Measurements from ENCODE around the gene CSAD. TPM values are rescaled to one million over a fixed set of nuclear protein-coding genes. Genes with fewer than 3 reads are reported as not detected.

CSAD gene, protein sequence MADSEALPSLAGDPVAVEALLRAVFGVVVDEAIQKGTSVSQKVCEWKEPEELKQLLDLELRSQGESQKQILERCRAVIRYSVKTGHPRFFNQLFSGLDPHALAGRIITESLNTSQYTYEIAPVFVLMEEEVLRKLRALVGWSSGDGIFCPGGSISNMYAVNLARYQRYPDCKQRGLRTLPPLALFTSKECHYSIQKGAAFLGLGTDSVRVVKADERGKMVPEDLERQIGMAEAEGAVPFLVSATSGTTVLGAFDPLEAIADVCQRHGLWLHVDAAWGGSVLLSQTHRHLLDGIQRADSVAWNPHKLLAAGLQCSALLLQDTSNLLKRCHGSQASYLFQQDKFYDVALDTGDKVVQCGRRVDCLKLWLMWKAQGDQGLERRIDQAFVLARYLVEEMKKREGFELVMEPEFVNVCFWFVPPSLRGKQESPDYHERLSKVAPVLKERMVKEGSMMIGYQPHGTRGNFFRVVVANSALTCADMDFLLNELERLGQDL
- total RNA-seq (2014; rRNA removed; shearing (Covaris generic)) = 0.66 and 2.8 TPM in 2 replicates

DNA sequence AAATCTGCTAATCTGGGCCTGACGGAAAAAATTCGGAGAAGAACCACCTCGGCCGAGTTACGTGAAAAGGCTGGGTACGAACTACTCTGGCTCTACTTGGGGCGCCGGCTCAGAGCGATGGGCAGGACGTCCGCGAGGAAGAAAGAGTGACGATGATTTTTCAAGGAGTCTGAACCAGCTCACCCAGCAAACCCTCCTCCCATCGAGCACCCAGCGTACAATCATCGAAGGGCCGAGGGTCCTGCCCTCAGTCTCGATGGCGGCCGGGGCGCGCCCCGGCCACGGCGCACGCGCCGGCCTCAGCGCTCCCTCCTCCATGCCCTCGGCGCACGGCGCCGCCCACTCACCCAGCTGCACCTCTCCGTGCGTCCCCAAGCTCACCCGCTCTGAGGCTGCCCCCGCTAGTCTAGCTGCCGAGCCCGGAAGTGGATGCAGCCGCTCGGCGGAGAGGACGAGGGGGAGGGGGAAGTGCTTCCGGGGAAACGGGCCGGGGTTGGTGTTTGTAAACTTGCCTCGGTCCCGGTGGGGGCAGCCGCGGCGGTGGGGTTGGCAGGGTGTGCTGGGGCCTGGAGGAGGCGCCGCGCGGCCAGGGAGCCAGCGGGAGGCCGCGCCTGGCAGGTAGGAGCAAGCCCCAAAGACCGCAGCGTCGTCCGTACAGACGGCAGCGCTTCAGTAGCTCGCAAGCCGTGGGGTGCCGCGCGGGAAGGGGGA lies at the start of gene CSAD, which contains the start of gene ZNF740:
Gene CSAD (minus strand): TSS at position 706 of the 711 bp plus-strand sequence. CDS start 7,455 bp downstream, outside the sequence.
Gene ZNF740 (plus strand): TSS at position 503 of the 711 bp plus-strand sequence. CDS start 1,262 bp downstream, outside the sequence.
- peak; percentile 98 for DNase-seq (ENCODE audit: low spot score)

DNA sequence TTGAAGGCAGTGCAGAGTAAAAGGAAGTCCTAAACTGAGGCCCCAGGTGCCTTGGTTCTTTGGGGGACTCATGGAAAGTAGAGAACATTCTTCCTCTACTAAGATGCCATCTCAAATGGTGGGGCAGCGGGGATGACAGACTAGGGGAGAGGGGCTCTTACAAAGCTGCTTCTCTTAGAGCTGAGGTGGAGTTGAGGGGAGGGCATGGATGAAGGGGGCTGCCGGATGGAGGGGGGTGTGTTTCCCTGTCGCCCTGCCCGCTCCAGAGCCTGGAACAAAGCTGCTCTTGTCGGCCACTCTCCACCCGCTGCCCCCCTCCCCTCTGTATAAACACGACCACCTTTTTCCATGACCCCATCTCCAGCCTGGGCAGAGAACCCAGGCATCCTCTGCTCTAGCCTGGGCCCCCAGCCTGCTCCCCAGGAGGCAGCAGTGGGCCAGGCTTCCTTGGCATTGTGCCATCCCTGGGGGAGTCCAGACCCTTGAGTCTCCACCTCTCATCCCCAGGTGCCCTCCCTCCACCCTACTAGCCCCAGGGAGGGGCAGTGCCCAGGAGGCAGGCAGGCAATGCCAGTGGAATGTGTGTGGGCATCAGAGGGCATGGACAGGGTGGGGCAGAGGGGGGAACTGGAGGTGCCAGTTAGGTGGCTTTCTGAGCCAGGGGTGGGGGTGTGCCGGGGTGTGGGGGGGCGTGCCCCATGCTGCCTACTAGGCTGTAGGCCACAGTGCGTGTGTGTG lies 49.6 kb upstream of the CSAD start:
- DNase-seq (ENCODE audit: low spot score) = no peak

DNA sequence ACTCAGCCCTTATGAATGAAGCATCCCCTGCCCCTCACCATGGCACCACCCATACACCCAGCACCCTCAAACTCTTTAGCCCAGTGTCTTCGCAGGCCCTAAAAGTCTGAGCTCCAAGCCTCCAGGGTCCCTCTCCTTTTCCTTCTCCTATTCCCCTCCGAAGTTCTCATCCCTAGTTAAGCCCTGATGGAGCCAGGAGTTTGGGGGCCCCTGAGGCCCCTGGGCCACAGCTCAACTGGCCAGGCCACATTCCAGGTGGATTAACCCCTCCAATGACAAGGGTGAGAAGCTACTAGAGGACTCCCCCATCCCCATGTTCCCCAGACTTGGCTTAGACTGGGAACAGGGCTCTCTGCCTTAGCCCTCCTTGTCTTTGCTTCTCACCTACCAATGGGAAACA lies 48.7 kb upstream of the CSAD start:
- DNase-seq (ENCODE audit: low spot score) = no peak

DNA sequence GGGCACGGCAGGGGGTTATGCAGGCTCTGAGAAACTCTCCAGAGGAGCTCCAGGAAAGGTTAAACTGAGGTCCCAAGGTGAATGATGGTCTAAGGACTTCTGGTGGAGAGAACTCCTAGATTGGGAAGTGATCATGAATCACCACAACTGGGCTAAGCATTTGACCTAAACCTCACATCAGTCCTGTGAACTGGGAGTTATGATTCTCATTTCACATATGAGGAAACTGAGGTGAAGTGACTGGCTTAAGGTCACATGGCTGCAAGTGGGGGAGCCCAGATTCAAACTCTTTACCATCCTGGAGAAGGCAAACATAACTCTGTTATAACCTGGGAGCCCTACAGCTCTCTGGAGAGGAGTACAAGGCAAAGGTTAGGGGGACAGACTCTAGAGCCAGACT lies 47.1 kb upstream of the CSAD start:
- DNase-seq (ENCODE audit: low spot score) = no peak

DNA sequence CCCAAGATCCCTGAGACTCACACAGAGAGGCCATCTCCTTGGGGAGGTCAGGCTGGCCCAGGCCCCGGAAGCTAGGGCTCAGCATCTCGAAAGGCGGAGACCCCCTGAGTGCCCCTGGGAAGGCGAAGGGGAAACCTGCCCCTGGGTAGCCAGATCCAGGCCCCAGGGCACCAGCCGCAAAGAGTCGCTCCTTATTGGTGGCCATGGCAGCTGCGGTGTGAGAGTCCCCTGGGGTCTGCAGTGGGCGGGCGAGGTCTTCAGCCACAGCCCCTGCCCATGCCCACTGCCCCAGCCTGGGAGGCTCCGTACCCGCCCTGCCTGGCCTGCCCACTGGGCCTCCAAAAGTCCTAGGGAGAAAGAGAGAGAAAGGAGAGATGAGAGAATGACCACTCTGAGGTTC lies 46.6 kb upstream of the CSAD start:
- no peak for DNase-seq (ENCODE audit: low spot score)

DNA sequence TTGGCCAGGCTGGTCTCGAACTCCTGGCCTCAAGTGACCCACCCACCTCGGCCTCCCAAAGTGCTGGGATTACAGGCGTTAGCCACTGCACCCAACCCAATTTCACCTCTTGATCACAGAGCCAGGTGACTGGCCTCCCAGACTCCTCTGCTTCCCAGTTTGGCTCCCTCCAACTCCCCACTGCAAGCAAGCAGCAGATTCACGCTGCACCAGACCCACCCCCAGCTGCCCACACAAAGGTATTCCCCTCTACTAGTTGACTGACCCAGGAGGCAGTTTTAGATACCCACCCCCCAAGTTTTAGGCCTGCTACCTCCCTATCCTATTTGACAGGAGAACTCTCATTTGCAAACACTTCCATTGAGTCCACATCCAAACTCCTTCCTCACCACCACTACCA lies 46.1 kb upstream of the CSAD start:
- no peak for DNase-seq (ENCODE audit: low spot score)

DNA sequence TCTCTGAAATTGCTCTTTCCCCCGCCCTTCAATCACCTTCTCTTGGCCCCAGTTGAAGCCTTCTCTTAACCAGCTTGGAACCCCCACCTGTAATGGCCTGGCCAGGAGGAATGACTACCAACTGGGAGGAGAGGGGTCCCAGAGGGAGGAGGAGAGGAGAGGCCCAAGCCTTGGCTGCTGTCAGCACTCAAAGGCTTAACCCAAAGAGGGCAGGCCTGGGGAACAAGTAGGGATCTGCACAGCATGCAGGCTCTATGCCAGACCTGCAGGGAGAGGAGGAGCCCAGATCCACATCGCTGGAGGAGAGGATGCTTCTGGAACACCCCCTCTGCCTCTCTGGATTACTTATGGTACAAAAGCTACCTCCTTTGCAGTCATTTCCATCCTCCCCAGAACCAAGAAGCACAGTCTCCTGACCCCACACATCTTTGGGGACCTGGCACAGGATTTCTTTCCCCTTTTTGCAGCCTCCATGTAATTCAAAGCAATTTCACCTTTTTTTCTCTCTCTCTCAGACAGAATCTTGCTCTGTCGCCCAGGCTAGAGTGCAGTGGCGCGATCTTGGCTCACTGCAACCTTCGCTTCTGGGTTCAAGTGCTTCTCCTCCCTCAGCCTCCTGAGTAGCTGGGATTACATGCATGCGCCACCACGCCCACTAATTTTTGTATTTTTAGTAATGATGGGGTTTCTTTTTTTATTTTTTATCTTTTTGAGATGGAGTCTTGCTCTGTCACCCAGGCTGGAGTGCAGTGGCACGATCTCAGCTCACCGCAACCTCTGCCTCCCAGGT lies 45.1 kb upstream of the CSAD start:
- no peak for DNase-seq (ENCODE audit: low spot score)

DNA sequence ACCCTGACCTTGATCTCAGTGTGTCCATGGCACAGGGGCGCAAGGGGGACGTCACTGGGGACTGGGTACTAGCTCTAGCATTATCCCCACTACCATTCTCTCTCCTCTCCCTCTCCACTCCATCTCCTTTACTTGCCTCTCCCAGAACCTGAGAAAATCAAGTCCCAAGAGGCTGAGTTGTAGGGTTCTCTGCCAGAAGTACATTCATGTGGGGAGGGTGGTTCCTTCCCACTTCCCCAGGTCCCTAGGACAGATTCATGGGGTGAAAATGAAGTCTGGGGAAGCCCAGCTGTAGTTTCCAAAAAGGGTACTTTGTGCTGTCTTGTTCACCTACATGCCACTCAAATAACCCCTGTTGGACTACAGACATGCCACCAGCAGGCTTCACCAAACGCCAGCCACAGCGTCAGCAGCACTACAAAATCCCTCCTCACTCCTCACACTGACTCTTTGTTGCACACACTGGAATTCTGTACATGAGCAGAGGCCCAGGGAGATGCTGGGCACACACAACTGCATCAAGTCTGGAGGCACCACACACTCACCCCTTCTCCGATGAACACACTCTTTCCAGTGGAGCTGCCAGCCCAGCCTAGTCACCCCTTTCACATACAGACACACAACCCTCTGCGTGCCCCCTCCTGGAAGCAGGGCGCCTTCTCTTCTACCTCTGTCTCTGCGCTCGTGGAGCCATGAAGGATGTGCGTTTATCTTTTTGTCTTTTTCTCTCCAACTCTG lies 44.3 kb upstream of the CSAD start:
- no peak for DNase-seq (ENCODE audit: low spot score)

DNA sequence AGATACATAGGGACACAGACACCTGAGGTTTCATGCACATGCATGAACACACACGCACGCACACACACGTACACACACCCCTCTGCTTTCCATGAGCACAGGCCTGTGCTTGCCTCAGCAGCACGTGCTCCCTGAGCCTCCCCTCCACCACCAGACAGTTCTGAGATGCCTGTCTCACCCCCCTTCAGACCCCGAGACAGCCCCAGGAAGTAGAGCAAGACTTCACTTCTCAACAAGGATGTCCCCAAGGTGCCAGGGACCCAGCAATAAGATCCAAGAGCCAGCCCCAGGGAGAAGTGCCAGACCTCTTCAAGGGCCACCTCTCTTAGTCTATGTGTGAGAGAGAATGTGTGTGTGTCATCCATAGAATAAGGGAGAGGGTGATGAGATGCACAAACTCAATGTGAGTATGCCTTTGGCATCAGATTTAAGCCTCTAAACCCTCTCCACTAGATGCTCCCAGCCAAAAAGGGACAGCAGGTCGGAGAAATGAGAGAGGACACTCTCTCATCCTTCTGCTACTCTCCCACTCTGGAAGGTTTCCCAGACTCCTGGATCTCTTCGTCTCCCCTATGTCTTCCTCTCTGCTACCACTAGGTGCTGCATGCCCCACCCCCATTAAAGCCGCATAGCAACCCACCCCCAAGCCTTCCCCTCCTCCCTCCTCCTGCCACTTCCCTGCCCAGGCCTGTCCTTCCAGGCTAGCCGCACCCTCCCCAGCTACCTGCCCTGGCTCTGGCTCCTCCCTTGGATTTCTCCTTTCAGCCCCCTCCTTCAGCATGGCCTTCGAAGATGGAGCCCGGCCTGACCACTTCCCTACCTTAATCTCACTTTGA lies 43.6 kb upstream of the CSAD start:
- DNase-seq (ENCODE audit: low spot score) = no peak

DNA sequence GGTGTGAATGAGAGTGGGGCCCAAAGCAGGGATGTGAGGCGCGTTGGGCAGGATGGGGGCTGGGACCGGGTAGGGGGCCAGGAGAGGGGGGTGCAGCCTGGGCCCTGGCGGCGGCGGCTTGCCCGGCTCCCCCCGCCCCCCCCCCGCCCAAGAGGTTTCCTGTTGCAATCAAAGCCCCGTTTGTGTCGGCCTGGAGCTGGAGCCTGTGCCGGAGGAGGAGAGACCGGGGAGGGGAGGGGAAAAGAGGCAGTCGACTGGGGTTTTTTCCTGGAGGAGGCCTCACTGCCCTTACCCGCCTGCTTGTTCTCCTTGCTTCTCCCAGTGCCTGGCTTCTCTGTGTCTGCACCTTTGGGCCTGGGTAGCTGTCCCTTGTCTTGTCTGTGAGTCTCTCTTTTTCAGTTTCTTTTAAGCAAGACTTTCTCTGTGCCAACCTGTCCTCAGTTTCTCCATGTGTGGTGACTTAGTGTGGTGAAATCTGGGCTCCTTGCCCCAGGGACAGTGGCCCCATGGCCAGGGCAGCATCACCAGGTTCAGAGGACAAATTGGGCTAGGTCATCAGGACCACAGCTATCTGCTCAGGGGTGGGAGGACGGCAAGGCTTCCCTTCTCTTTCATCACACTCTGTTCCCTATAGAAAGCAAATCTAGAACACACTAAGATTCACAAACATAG lies 42.8 kb upstream of the CSAD start:
- no peak for DNase-seq (ENCODE audit: low spot score)

DNA sequence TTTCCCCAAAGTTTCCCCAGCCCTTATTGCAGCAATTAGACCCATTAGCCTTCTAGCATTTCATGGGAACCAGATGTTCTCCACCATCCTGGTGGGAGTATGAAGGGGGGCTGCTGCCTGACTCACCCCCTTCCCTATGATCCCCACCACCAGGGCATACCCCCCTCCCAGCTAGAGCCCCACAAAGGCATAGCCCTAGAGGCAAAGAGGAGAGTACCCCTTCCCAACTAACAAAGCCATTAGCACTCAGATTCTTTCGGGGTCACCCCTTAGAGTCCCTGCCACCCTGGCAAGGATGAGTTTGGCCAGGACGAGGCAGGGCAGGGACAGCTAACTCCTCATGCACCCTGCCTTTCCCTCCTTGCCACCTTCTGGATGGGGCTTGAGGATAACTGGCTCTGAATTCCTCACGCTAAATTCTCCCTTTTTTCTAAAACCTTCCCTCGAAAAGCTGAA lies 42.1 kb upstream of the CSAD start:
- DNase-seq (ENCODE audit: low spot score) = no peak

DNA sequence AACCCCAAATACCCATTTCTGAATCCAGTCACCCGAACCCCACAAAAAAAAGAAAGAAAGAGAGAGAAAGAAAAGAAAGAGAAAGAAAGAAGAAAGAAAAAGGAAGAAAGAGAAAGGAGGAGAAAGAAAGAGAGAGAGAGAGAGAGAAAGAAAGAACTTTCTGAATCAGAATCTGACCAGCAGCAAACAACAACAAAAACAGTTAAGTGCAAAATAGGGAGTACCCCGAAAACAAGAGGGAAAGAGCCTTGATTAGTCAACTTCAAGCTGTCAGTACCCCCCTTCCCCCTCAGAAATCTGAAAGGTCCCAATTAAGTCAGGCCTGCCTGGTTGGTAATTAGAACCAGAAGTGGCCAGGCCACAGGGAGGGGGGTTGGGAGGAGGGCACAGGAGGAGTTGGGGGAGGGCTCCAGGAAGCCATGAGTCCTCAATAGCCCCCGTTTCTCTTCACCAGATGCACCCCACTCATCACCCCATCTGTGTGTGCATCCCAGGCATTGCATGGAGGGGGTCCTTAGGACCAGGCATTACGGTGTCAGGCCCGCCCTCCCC lies 41.5 kb upstream of the CSAD start:
- DNase-seq (ENCODE audit: low spot score) = no peak

DNA sequence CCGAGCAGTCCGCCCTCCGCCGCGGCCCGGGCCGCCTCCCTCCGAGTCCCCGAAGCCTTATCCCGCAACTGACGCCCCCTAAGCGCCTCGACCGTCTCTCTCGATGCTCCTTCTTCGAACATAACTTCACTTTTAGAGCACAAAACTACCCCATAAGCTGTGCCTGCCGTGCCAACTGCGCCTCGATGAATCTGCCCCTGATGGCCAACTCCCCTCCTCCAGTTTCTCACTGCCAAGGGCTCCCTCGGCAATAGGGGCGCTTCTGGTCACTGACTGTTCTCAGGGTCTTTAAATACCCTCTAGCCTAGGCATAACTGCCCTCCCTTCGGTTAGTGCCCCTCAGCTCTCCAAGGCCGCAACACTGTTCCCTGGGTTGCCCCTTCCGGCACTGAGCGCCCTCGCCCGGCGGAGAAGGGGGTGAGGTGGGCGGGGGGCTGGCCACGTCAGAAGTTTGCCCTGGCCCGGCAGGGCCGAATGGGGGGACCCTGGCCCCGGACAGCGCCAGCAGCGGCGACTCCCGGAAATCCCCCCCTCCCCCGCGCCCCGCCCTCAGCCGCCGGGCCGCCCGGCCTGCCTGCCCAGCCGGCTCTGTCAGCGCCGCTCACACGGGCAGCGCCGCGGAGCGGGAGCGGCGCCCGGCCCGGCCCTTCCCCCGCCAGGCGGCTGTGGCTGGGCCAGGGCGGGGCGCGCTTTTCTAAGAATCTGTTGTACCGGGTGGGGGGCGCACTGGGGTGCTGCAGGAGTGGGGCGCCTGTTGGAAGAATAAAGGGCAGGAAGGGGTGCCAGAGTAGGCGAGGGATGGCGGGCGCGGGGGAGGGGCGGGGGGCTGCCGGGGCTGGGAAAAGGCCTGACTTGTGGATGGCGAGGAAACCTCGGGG lies 40.7 kb upstream of the CSAD start:
- peak; percentile 56 for DNase-seq (ENCODE audit: low spot score)

DNA sequence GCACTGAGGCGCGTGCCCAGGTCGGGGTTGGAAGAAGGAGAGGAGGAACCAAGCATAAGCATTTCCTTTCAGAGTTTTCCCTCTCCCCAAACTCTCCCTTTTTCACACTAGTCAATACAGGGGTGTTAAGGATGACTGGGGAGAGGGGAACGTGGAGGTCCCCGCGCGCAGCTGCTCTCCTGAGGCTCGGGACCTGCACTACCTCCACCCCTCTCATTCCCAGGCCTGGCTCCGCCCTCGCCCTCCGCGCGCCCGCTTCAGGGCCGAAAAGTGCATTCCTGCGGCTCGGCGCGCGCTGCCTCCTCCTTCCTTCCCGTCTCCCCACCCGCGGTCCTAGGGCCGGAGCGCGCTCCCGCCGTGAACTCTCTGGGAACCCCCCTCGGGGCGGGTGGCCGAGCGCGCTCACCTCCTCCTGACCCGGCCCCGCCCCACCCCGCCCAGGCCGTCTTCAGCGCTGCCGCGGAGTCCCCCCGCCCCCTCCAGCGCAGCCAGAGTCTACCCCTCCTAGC lies 40.0 kb upstream of the CSAD start:
- peak; percentile 92 for DNase-seq (ENCODE audit: low spot score)

DNA sequence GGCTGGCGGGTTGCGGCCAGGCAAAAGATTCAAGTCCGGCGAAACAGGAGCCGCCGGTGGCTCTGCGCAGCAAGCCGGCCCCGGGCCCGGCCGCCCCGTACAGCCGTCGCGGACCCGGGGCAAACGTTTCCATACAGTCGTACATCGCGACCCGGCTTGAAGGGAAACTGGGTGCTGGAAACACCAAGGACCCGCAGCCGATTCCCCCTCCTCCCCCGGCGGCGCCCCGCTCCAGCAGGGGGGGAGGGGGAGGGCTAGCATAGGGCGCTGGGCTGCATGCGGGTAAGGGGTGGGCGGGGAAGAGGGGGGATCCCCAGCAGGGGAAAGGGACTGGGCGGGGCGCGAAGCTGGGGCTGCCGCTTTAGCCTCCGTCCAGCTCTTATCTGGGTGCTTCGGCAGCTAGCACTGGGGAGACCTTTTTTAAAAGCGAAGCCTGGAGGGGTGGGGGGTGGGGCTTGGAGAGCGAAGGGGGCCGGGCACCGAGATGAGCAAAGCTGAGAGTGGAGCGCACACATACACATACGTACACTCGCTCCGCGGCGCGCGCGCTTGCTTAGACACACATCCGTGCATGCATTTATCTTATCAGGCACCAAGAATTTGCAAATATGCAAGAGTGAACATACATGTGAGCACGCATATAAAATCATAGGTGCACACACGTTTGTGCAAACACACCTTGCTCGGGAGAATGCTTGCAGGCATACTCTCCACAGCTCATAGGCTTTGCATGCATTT lies 39.4 kb upstream of the CSAD start:
- peak; percentile 75 for DNase-seq (ENCODE audit: low spot score)

DNA sequence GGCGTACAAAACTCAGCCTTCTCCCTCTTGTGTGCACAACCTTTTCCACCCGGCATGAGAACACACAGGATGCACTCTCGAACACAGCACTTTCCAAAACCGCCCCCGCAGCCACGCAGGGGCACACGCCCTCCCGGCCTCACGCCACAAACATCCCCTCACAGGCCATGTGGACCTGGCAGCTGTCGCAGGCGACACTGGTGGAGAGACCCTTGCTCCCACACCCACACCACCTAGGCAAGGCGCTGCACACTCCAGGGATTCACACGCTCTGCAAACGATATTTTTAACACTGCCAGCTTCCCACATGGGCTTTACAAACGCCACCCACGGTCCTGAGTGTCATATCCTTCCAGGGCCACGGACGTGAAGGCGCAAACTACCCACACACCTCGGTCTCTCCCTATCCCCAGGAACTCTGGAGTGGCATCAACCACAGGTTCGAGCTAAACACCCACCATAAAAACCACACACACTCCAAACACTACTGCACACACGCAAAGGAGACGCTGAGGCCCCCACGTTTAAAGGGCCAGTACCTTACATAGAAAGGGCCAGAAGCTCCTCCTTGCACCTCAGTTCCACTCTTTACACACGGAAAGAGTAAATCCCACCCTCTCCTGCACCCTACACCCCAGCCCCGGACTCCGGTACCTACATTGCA lies 38.7 kb upstream of the CSAD start:
- DNase-seq (ENCODE audit: low spot score) = peak; percentile 49

Data from H4 (cell line).